Measurements from ENCODE around the gene MAP6D1. TPM values are rescaled to one million over a fixed set of nuclear protein-coding genes. Genes with fewer than 3 reads are reported as not detected.

MAP6D1 gene
- total RNA-seq, result 4.4 to 6.4 TPM (median 5.3 TPM) in 3 replicates

DNA sequence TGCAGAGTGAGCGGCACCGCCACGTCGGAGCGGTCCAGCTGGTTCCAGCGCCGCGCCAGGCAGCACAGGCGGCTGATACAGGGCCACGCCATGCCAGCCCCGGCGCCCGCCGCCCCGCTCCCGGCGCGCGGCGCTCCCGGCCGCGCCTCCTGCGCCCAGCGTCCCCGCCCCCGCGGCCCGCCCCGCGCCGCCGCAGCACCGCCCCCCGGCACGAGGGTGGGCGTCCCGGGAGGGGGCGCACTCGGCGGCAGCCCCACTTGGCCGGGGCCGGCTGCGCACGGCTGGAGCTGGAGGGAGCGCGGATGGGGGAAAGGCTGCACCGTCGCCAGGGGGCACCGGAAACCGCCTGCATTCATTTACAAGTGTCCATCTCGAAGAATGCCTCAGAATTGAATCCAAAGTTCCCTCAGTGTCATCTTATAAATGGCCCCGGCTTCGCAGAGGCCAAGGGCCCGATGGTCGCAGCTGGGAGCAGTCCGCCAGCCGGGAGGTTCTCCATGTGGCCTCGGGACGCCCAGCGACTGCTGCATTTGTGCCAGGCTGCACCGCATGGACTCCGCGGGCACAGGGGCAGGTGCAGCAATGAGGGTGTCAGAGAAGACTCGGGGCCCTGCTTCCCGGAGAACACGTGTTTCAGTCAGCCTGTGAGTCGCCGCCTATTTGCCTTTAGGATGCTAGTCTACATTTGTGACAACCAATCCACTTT, at the start of gene MAP6D1:
Gene MAP6D1, minus strand, starts transcription at position 122 of the 706 bp plus-strand sequence. Its CDS starts 30 bp downstream, at position 92.
- DNase-seq (ENCODE audit: low spot score in 2 of 2, unreplicated experiment in 2 of 2), result peak; percentile 55 to 74
- peak within 1 kb of the TSS; percentile 74 for H3K4me3 Mint-ChIP-seq
- TF ChIP-seq, protein P1, sequence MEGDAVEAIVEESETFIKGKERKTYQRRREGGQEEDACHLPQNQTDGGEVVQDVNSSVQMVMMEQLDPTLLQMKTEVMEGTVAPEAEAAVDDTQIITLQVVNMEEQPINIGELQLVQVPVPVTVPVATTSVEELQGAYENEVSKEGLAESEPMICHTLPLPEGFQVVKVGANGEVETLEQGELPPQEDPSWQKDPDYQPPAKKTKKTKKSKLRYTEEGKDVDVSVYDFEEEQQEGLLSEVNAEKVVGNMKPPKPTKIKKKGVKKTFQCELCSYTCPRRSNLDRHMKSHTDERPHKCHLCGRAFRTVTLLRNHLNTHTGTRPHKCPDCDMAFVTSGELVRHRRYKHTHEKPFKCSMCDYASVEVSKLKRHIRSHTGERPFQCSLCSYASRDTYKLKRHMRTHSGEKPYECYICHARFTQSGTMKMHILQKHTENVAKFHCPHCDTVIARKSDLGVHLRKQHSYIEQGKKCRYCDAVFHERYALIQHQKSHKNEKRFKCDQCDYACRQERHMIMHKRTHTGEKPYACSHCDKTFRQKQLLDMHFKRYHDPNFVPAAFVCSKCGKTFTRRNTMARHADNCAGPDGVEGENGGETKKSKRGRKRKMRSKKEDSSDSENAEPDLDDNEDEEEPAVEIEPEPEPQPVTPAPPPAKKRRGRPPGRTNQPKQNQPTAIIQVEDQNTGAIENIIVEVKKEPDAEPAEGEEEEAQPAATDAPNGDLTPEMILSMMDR (IDR thresholded peaks at IDR 0.05; ENCODE audit: unreplicated experiment), result no peak
- H3K4me1 Mint-ChIP-seq, result peaks cover 18% of the 10 kb centered on the region
- H3K27ac Mint-ChIP-seq, result peak within 1 kb of the TSS; percentile 40
- H3K27me3 Mint-ChIP-seq (ENCODE audit: low read depth), result peaks cover 8% of the 10 kb centered on the region
- no peaks in the 10 kb centered on the region for H3K9me3 Mint-ChIP-seq
- H3K36me3 Mint-ChIP-seq, result peaks cover 15% of the 10 kb centered on the region

DNA sequence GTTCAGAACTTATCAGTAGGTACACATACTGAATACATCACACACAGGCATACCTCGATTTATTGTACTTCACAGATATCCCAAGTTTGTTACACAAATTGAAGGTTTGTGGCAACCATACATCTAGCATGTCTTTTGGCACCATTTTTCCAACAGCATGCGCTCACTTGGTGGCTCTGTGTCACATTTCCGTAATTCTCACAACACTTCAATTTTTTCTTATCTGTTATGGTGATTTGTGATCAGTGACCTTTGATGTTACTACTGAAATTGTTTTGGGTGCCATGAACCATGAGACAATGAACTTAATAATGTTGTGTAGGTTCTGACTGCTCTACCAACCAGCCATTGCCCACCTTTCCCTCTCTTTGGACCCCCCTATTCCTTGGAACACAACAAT, 48.5 kb upstream of the MAP6D1 start:
- peaks cover 8% of the 10 kb centered on the region for H3K36me3 Mint-ChIP-seq
- no peaks in the 10 kb centered on the region for H3K27me3 Mint-ChIP-seq (ENCODE audit: low read depth)
- TF ChIP-seq, protein P1 (IDR thresholded peaks at IDR 0.05; ENCODE audit: unreplicated experiment), result no peak
- DNase-seq (ENCODE audit: low spot score in 2 of 2, unreplicated experiment in 2 of 2), result no peak
- H3K4me3 Mint-ChIP-seq, result no peak overlapping the region
- no peaks in the 10 kb centered on the region for H3K9me3 Mint-ChIP-seq
- H3K27ac Mint-ChIP-seq, result no peak overlapping the region
- no peaks in the 10 kb centered on the region for H3K4me1 Mint-ChIP-seq

DNA sequence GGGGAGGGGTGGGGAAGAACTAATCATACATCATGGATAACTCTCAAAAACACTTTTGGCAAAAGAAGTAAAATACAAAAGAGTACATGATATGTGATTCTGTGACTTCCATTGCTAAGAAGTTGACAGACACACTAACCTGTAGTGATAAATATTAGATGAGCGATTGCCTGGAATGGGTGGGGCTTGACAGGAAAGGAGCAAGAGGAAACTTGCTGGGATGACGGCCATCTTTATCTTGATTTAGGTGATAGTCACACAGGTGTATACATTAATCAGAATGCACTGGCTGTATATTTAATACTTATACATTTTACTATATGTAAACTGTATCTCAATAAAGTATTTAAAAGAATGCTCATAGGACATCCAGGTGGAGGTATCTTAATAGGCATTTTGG, 46.2 kb upstream of the MAP6D1 start:
- Mint-ChIP-seq H3K4me1 (no peaks in the 10 kb centered on the region), H3K27ac (no peak overlapping the region), H3K4me3 (no peak overlapping the region), H3K36me3 (peaks cover under 1% of the 10 kb centered on the region), H3K9me3 (no peaks in the 10 kb centered on the region), H3K27me3 (ENCODE audit: low read depth) (no peaks in the 10 kb centered on the region)
- DNase-seq (ENCODE audit: low spot score in 2 of 2, unreplicated experiment in 2 of 2), result no peak
- TF ChIP-seq, protein P1 (IDR thresholded peaks at IDR 0.05; ENCODE audit: unreplicated experiment), result no peak

DNA sequence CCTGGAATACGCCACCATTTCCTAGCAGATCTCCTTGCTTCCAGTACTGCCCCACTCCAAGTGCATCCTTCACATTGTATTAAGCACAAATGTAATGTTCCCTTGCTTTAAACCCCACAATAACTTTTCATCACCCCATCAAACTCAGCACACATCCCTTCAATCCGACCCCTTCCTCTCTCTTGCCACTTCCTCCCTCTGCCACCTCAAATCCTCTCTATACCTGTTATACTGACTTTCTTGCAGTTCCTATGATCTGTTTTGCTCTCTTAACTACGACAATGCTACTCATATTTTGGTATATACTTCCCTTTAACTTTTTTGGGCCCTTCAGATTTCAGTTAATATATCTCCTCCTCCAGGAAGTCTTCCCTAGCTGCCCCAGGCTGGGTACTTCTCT, 45.2 kb upstream of the MAP6D1 start:
- no peak for DNase-seq (ENCODE audit: low spot score in 2 of 2, unreplicated experiment in 2 of 2)
- H3K36me3 Mint-ChIP-seq, result peaks cover 7% of the 10 kb centered on the region
- H3K4me3 Mint-ChIP-seq, result no peak overlapping the region
- no peaks in the 10 kb centered on the region for H3K4me1 Mint-ChIP-seq
- H3K27me3 Mint-ChIP-seq (ENCODE audit: low read depth), result no peaks in the 10 kb centered on the region
- TF ChIP-seq, protein P1 (IDR thresholded peaks at IDR 0.05; ENCODE audit: unreplicated experiment), result no peak
- no peak overlapping the region for H3K27ac Mint-ChIP-seq
- no peaks in the 10 kb centered on the region for H3K9me3 Mint-ChIP-seq

DNA sequence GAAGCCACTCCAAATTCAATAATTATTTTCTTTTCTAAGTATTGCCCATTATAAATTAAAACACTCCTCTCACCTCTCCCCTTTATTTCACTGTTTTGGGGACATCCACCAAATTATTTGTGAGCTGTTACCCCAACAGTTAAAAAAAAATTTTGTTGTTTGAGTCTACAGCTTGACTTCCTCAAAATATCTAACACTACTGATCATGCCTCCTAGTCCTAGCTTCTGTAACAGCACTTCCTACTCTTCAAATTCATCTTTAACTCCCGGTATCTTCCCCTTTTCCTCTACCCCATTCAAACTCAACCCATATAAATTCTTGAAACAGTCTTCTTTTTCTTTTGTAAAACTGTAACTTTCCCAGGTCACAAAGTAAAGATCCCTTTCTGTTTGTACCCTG, 43.4 kb upstream of the MAP6D1 start:
- Mint-ChIP-seq H3K27me3 (ENCODE audit: low read depth) (no peaks in the 10 kb centered on the region), H3K36me3 (peaks cover 19% of the 10 kb centered on the region), H3K4me3 (no peak overlapping the region), H3K4me1 (no peaks in the 10 kb centered on the region), H3K27ac (no peak overlapping the region), H3K9me3 (no peaks in the 10 kb centered on the region)
- TF ChIP-seq, protein P1 (IDR thresholded peaks at IDR 0.05; ENCODE audit: unreplicated experiment), result no peak
- no peak for DNase-seq (ENCODE audit: low spot score in 2 of 2, unreplicated experiment in 2 of 2)

All from mesothelial cell of epicardium (in vitro differentiated cells).